Erythroblast (primary cell): Measurements from ENCODE around the gene CAMK2G.

Experiments used
- GATA1 ChIP-seq: IDR thresholded peaks from 2 replicates; pipeline ENCODE4 v1.6.1; 2011; ENCODE audit warnings: low read depth, mild to moderate bottlenecking, control low read depth, low read length, moderate library complexity
- POLR2A ChIP-seq: IDR thresholded peaks from 2 replicates; pipeline ENCODE4 v1.6.1; 2011; ENCODE audit warnings: mild to moderate bottlenecking, low read length

- TF ChIP-seq POLR2A = no peak
- TF ChIP-seq GATA1 = no peak
Observed at GRCh38 chr10:73807471-73807870, 66.9 kb downstream of the CAMK2G start.
